ENCODE results near the gene SMARCD3. TPM values are rescaled to one million over a fixed set of nuclear protein-coding genes. Genes with fewer than 3 reads are reported as not detected.

The SMARCD3 gene
- total and polyA plus RNA-seq, 9 of the 15 experiments (the other 6 are each of a cell fraction or from before 2014, with no cell fraction given): 0.43 to 3.6 (median 2.6) TPM

DNA sequence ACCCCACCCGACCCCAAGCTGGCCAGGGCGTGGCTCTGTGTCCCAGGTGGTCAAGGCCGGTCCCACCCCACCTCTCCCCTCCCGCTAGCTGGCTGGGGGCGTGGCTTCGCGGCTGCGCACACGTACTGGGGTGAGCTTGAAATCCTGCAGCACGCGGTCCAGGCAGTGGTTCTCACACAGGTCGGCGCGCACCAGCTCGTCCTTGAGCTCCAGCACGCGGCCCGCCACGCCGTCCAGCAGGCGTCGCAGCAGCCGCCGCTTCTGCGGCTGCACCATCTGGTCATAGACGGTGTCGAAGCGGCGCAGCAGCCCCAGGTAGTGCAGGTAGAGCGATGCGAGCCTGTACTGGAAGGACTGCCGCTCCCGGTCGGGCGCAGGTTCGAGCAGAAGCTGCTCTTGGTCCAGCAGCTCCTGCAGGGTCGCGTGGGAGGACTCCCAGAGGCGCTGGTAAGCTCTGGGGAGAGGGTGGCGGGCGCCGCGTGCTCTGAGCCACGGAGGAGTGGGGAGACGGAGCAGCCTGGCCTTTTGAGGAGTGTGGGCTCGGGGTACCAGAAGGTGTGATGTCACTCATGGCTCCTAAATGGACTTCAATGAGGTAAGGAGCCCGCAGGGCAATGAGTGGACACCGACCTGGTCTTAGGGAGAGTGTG is 44.0 kb downstream of the SMARCD3 start (continued):
- TF ChIP-seq, protein P1, sequence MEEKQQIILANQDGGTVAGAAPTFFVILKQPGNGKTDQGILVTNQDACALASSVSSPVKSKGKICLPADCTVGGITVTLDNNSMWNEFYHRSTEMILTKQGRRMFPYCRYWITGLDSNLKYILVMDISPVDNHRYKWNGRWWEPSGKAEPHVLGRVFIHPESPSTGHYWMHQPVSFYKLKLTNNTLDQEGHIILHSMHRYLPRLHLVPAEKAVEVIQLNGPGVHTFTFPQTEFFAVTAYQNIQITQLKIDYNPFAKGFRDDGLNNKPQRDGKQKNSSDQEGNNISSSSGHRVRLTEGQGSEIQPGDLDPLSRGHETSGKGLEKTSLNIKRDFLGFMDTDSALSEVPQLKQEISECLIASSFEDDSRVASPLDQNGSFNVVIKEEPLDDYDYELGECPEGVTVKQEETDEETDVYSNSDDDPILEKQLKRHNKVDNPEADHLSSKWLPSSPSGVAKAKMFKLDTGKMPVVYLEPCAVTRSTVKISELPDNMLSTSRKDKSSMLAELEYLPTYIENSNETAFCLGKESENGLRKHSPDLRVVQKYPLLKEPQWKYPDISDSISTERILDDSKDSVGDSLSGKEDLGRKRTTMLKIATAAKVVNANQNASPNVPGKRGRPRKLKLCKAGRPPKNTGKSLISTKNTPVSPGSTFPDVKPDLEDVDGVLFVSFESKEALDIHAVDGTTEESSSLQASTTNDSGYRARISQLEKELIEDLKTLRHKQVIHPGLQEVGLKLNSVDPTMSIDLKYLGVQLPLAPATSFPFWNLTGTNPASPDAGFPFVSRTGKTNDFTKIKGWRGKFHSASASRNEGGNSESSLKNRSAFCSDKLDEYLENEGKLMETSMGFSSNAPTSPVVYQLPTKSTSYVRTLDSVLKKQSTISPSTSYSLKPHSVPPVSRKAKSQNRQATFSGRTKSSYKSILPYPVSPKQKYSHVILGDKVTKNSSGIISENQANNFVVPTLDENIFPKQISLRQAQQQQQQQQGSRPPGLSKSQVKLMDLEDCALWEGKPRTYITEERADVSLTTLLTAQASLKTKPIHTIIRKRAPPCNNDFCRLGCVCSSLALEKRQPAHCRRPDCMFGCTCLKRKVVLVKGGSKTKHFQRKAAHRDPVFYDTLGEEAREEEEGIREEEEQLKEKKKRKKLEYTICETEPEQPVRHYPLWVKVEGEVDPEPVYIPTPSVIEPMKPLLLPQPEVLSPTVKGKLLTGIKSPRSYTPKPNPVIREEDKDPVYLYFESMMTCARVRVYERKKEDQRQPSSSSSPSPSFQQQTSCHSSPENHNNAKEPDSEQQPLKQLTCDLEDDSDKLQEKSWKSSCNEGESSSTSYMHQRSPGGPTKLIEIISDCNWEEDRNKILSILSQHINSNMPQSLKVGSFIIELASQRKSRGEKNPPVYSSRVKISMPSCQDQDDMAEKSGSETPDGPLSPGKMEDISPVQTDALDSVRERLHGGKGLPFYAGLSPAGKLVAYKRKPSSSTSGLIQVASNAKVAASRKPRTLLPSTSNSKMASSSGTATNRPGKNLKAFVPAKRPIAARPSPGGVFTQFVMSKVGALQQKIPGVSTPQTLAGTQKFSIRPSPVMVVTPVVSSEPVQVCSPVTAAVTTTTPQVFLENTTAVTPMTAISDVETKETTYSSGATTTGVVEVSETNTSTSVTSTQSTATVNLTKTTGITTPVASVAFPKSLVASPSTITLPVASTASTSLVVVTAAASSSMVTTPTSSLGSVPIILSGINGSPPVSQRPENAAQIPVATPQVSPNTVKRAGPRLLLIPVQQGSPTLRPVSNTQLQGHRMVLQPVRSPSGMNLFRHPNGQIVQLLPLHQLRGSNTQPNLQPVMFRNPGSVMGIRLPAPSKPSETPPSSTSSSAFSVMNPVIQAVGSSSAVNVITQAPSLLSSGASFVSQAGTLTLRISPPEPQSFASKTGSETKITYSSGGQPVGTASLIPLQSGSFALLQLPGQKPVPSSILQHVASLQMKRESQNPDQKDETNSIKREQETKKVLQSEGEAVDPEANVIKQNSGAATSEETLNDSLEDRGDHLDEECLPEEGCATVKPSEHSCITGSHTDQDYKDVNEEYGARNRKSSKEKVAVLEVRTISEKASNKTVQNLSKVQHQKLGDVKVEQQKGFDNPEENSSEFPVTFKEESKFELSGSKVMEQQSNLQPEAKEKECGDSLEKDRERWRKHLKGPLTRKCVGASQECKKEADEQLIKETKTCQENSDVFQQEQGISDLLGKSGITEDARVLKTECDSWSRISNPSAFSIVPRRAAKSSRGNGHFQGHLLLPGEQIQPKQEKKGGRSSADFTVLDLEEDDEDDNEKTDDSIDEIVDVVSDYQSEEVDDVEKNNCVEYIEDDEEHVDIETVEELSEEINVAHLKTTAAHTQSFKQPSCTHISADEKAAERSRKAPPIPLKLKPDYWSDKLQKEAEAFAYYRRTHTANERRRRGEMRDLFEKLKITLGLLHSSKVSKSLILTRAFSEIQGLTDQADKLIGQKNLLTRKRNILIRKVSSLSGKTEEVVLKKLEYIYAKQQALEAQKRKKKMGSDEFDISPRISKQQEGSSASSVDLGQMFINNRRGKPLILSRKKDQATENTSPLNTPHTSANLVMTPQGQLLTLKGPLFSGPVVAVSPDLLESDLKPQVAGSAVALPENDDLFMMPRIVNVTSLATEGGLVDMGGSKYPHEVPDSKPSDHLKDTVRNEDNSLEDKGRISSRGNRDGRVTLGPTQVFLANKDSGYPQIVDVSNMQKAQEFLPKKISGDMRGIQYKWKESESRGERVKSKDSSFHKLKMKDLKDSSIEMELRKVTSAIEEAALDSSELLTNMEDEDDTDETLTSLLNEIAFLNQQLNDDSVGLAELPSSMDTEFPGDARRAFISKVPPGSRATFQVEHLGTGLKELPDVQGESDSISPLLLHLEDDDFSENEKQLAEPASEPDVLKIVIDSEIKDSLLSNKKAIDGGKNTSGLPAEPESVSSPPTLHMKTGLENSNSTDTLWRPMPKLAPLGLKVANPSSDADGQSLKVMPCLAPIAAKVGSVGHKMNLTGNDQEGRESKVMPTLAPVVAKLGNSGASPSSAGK (IDR thresholded peaks at IDR 0.05): peak; percentile 92
- TF ChIP-seq, protein P2, sequence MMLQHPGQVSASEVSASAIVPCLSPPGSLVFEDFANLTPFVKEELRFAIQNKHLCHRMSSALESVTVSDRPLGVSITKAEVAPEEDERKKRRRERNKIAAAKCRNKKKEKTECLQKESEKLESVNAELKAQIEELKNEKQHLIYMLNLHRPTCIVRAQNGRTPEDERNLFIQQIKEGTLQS (IDR thresholded peaks at IDR 0.05): no peak
- TF ChIP-seq, protein P2 (CRISPR knock-in tag; conservative IDR thresholded peaks at IDR 0.05): no peak
- TF ChIP-seq MAFG (tag; conservative IDR thresholded peaks at IDR 0.05) (no peak), OTX1 (CRISPR knock-in tag; IDR thresholded peaks at IDR 0.05) (no peak), NR3C1 (CRISPR knock-in tag; IDR thresholded peaks at IDR 0.05) (peak; percentile 65; the same call in 1 of the 2 replicates), SUPT5H (IDR thresholded peaks at IDR 0.05) (no peak), SP1 (CRISPR knock-in tag; IDR thresholded peaks at IDR 0.05) (0 out of 2 replicates have a peak, but pooled peaks have one; percentile 23), PTRF (tag; IDR thresholded peaks at IDR 0.05) (no peak), GTF2F1 (IDR thresholded peaks at IDR 0.05; ENCODE audit: low read depth, low read length) (no peak), L3MBTL2 (IDR thresholded peaks at IDR 0.05) (peak; percentile 90), MYC (IDR thresholded peaks at IDR 0.05; ENCODE audit: low read depth, low read length) (peak; percentile 53; the same call in 1 of the 2 replicates), MYC (CRISPR knock-in tag; IDR thresholded peaks at IDR 0.05; ENCODE audit: borderline replicate concordance, low read depth) (no peak), NR2C2 (CRISPR knock-in tag; IDR thresholded peaks at IDR 0.05) (peak; percentile 48; the same call in 1 of the 2 replicates), NR2C2 (tag; IDR thresholded peaks at IDR 0.05) (no peak), HNRNPL (IDR thresholded peaks at IDR 0.05; ENCODE audit: low read depth, low read length) (no peak)

Measured in K562 (cell line).